HCT116 (cell line): ENCODE data around the gene ACBD6. TPM values are rescaled to one million over a fixed set of nuclear protein-coding genes. Genes with fewer than 3 reads are reported as not detected.

Source experiments
- ATAC-seq: fragments of 200-7000 bp; cut with Tn5 transposase; 2 replicates; pipeline ENCODE4 v1.9.1; 2020; ENCODE audit warnings: mild to moderate bottlenecking, moderate library complexity
- BruUV-seq: library from RNA; stranded (reverse); fragments of 400-500 nt; replicated peaks from 2 replicates; lab custom pipeline; 2021; lab: Mats Ljungman, UMichigan
- CTCF ChIA-PET: fragments of 300-600 bp; sonication (Branson Sonifier 250); formaldehyde crosslinking; loops from one replicate; lab custom pipeline; 2021; ENCODE audit warnings: antibody characterized with exemption; lab: Charles Lee
- POLR2A ChIA-PET: fragments of 300-600, 350-600 bp; sonication (Branson Sonifier 250); formaldehyde crosslinking; loops from one replicate; lab custom pipeline; 2021; ENCODE audit warnings: antibody characterized with exemption; lab: Charles Lee
- RAD21 ChIA-PET, 2 experiments: fragments of 300-600 bp; sonication (Branson Sonifier 250); formaldehyde crosslinking; loops; one replicate each; lab custom pipeline; 2023; ENCODE audit warnings: low total read pairs in 2 of 2; ENCODE audit not compliant: uncharacterized antibody in 2 of 2, unreplicated experiment in 2 of 2, low non-redundant PET in 1 of 2; lab: Charles Lee
- DNase-seq: peaks from one replicate; pipeline ENCODE4 v3.0.0-alpha.2; 2010; ENCODE audit warnings: low read depth, low spot score
- H2AFZ ChIP-seq: fragments of 200-600 bp; shearing (Covaris generic), sonication (generic); 2 replicates; pipeline ENCODE4 v1.6.1; 2017; ENCODE audit warnings: low read depth, mixed run types, mixed read lengths, antibody characterized with exemption, low read length; ENCODE audit not compliant: poor library complexity, severe bottlenecking
- H3K27ac ChIP-seq: 2 replicates; pipeline ENCODE4 v1.5.1; 2012; ENCODE audit warnings: low read depth, low read length
- H3K27me3 ChIP-seq: fragments of 200-600 bp; sonication (generic); 2 replicates; pipeline ENCODE4 v1.6.1; 2016; ENCODE audit warnings: mixed run types, low read length, mixed read lengths; ENCODE audit not compliant: insufficient read depth
- H3K36me3 ChIP-seq, 2 experiments: fragments of 200-500 bp in 1 of 2; fragments of 200-600 bp in 1 of 2; sonication (Bioruptor generic) in 1 of 2; sonication (generic) in 1 of 2; 2 replicates each; pipeline versions ENCODE4 v1.5.1 to v1.6.1; 2014 to 2016; ENCODE audit warnings: low read length in 2 of 2, inconsistent platforms in 1 of 2, mixed read lengths in 1 of 2, mixed run types in 1 of 2; ENCODE audit not compliant: insufficient read depth in 2 of 2, control insufficient read depth in 1 of 2
- H3K4me1 ChIP-seq, 2 experiments: fragments of 200-600 bp in 1 of 2; sonication (generic) in 1 of 2; 2 replicates each; pipeline versions ENCODE4 v1.5.1 to v1.6.1; 2012 to 2017; ENCODE audit warnings: low read length in 2 of 2, inconsistent platforms in 1 of 2, mild to moderate bottlenecking in 1 of 2, mixed read lengths in 1 of 2, mixed run types in 1 of 2, moderate library complexity in 1 of 2; ENCODE audit not compliant: insufficient read depth in 2 of 2, control insufficient read depth in 1 of 2
- H3K4me2 ChIP-seq: fragments of 200-600 bp; sonication (generic); 2 replicates; pipeline ENCODE4 v1.6.1; 2017; ENCODE audit warnings: mixed run types, low read length, mixed read lengths
- H3K4me3 ChIP-seq, 2 experiments: fragments of 200-600 bp in 1 of 2; sonication (generic) in 1 of 2; replicated peaks in 1 of 2; 2 replicates each; pipeline ENCODE4 v1.5.1; 2011 to 2016; ENCODE audit warnings: low read length in 2 of 2, control low read depth in 1 of 2, low read depth in 1 of 2, mild to moderate bottlenecking in 1 of 2, mixed read lengths in 1 of 2, mixed run types in 1 of 2
- H3K79me2 ChIP-seq: fragments of 200-600 bp; sonication (generic); 2 replicates; pipeline ENCODE4 v1.6.1; 2017; ENCODE audit warnings: mild to moderate bottlenecking, mixed run types, low read length, moderate library complexity, mixed read lengths; ENCODE audit not compliant: insufficient read depth
- H3K9ac ChIP-seq: fragments of 200-600 bp; sonication (generic); 2 replicates; pipeline ENCODE4 v1.6.1; 2016; ENCODE audit warnings: low read length, mixed read lengths
- H3K9me2 ChIP-seq: fragments of 200-600 bp; sonication (generic), shearing (Covaris generic); 2 replicates; pipeline ENCODE4 v1.6.1; 2017; ENCODE audit warnings: mixed run types, mild to moderate bottlenecking, moderate library complexity; ENCODE audit not compliant: insufficient read depth
- H3K9me3 ChIP-seq, 2 experiments: fragments of 200-500 bp in 1 of 2; fragments of 200-600 bp in 1 of 2; sonication (Bioruptor generic) in 1 of 2; sonication (generic) in 1 of 2; 2 replicates each; pipeline ENCODE4 v1.6.1; 2014 to 2017; ENCODE audit warnings: low read length in 2 of 2, mixed read lengths in 2 of 2, inconsistent platforms in 1 of 2, low read depth in 1 of 2, mild to moderate bottlenecking in 1 of 2, mixed run types in 1 of 2, moderate library complexity in 1 of 2; ENCODE audit not compliant: control insufficient read depth in 1 of 2, insufficient read depth in 1 of 2
- H4K20me1 ChIP-seq: fragments of 200-600 bp; sonication (generic), shearing (Covaris generic); 2 replicates; pipeline ENCODE4 v1.6.1; 2017; ENCODE audit warnings: mixed run types, mild to moderate bottlenecking, moderate library complexity; ENCODE audit not compliant: insufficient read depth
- CBX3 ChIP-seq: IDR thresholded peaks from 2 replicates; pipeline ENCODE4 v1.6.1; 2012; ENCODE audit warnings: low read depth
- CEBPB ChIP-seq: IDR thresholded peaks from 2 replicates; pipeline ENCODE4 v1.6.1; 2012; ENCODE audit warnings: low read depth
- CTCF ChIP-seq, 3 experiments: fragments of 200-600 bp in 1 of 3; sonication (generic) in 1 of 3; IDR thresholded peaks in 2 of 3; conservative IDR thresholded peaks in 1 of 3; 2 replicates each; pipeline ENCODE4 v1.5.1; 2012 to 2017; ENCODE audit warnings: low read depth in 2 of 3, low read length in 2 of 3, antibody characterized with exemption in 1 of 3, borderline replicate concordance in 1 of 3, control low read depth in 1 of 3, mild to moderate bottlenecking in 1 of 3, mixed read lengths in 1 of 3, mixed run types in 1 of 3, moderate library complexity in 1 of 3; ENCODE audit not compliant: insufficient read depth in 1 of 3
- EGR1 ChIP-seq: IDR thresholded peaks from 2 replicates; pipeline ENCODE4 v1.6.1; 2012; ENCODE audit warnings: low read depth
- EZH2phosphoT487 ChIP-seq: fragments of 200-600 bp; IDR thresholded peaks from 2 replicates; pipeline ENCODE4 v1.6.1; 2018; ENCODE audit warnings: antibody characterized with exemption, borderline replicate concordance
- POLR2A ChIP-seq: IDR thresholded peaks from 2 replicates; pipeline ENCODE4 v1.7.0; 2011; ENCODE audit warnings: borderline replicate concordance; ENCODE audit not compliant: insufficient read depth, insufficient read length; ENCODE audit errors: extremely low read depth
- POLR2AphosphoS5 ChIP-seq: IDR thresholded peaks from 2 replicates; pipeline ENCODE4 v1.6.1; 2011; ENCODE audit warnings: mild to moderate bottlenecking, low read depth, low read length, moderate library complexity
- SP1 ChIP-seq: IDR thresholded peaks from 2 replicates; pipeline ENCODE4 v1.6.1; 2012; ENCODE audit warnings: low read depth
- ZNF274 ChIP-seq: fragments of 200-500 bp; sonication (Bioruptor generic); IDR thresholded peaks from 2 replicates; pipeline ENCODE4 v1.6.1; 2014; ENCODE audit warnings: mild to moderate bottlenecking, low read depth, low read length, inconsistent platforms
- intact Hi-C: fragments of 100-400 bp; cut with micrococcal nuclease; formaldehyde crosslinking; loops from 2 replicates; pipeline ENCODE4 v1.10.0; 2022
- total RNA-seq: library from RNA; stranded (reverse); gene quantifications from one replicate; pipeline ENCODE4 v1.2.1, GENCODE V29; 2021; ENCODE audit not compliant: unreplicated experiment

The ACBD6 gene
- total RNA-seq, 1 experiment from 2014 or later: 43.2 TPM

DNA sequence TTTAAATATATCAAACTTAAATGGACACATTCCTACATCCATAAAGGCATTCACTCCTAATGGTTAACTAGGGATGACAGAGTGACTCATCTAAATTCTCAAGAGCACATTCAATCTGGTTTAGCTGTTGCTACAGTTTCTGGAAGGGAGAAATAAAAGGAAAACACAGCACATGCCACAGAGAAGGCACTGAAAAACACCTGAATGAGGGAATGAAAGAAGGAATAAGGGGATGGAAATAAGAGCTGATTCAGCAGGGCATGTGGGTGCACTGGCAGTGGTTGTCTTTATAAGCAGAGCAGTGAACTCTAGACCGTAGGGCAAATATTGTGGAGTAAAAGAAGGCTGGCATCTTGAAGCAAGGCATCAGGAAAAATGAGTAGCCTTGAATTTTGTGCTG, 193.0 kb downstream of the ACBD6 start (continued):
- TF ChIP-seq CTCF (IDR thresholded peaks at IDR 0.05 in 2 of 3, conservative IDR thresholded peaks at IDR 0.05 in 1 of 3; ENCODE audit: borderline replicate concordance in 1 of 3, insufficient read depth in 1 of 3, low read depth in 2 of 3, low read length in 2 of 3): no peak

DNA sequence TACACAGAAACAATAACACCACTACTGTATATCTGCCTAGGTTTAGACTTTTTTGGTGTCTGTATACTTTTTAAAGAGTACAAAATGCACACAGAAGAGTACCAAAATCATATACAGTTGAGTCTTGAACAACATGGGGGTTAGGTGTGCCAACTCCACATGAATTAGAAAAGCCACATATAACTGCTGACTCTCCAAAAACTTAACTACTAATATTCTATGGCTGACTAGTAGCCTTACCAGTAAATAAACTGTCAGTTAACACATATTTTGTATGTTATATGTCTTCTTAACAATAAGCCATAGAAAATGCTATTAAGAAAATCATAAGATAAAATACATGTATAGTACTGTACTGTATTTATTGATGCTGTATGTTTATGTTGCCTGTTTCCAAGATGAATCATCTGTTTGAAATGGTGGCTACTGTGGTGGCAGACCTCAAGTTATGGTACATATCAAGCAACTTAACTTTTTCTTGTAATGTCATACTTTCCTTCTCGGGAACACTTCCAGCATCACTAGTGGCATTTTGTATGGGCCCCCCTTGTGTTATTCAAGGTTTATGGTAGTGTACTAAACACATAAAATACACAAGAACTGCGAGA, 201.1 kb downstream of the ACBD6 start:
- no peak for ATAC-seq

GRCh38 chr1:180299479-180300221, 202.7 kb downstream of the ACBD6 start:
- intact Hi-C loops: no loop called here
- Histone ChIP-seq H3K36me3 (no peaks in the 10 kb centered on the region), H3K4me3 (no peak overlapping the region), H3K9me2 (no peaks in the 10 kb centered on the region), H3K4me1 (no peaks in the 10 kb centered on the region), H3K79me2 (peaks cover 5% of the 10 kb centered on the region; the same call in 1 of the 2 replicates), H3K27me3 (no peaks in the 10 kb centered on the region), H4K20me1 (no peaks in the 10 kb centered on the region), H3K4me2 (no peak overlapping the region), H3K27ac (no peak overlapping the region), H3K9me3 (no peaks in the 10 kb centered on the region), H3K9ac (no peak overlapping the region), H2AFZ (no peak overlapping the region)
- ATAC-seq (no peak), DNase-seq (no peak)
- TF ChIP-seq ZNF274 (no peak), EZH2phosphoT487 (no peak), CBX3 (no peak), SP1 (no peak), POLR2A (no peak)
- ChIA-PET RAD21 (no interaction called here), POLR2A (no interaction called here), CTCF (no interaction called here)
- BruUV-seq: no TSS peak

More for the DNA sequence above, 201.1 kb downstream of the ACBD6 start:
- H3K9me3 ChIP-seq: no peaks in the 10 kb centered on the region
- H2AFZ ChIP-seq: no peak overlapping the region
- H3K36me3 ChIP-seq: no peaks in the 10 kb centered on the region
- no TSS peak for BruUV-seq
- no peak overlapping the region for H3K9ac ChIP-seq
- H3K79me2 ChIP-seq: peaks cover 5% of the 10 kb centered on the region; the same call in 1 of the 2 replicates
- ChIA-PET RAD21 (no interaction called here), POLR2A (no interaction called here), CTCF (no interaction called here)
- no peaks in the 10 kb centered on the region for H4K20me1 ChIP-seq
- no peak for DNase-seq
- no peak for TF ChIP-seq CEBPB
- TF ChIP-seq EGR1: no peak
- TF ChIP-seq POLR2AphosphoS5: no peak
- TF ChIP-seq, all 23 proteins: peak for 0
- H3K27me3 ChIP-seq: no peaks in the 10 kb centered on the region
- H3K4me2 ChIP-seq: no peak overlapping the region
- no peak overlapping the region for H3K27ac ChIP-seq
- no peaks in the 10 kb centered on the region for H3K9me2 ChIP-seq
- intact Hi-C loops: no loop called here
- H3K4me1 ChIP-seq: no peaks in the 10 kb centered on the region
- no peak overlapping the region for H3K4me3 ChIP-seq
